Astrocyte of the hippocampus (primary cell): ENCODE results near the gene CKAP4.
A peak's percentile ranks its signal among the peaks of the same experiment; 100 is the strongest.
"Not testable (repeated sequence)": the region's sequence is repeated elsewhere in the genome, so short reads cannot be mapped to it uniquely, and the experiment has no call there.

Source experiments
- DNase-seq: peaks from one replicate; pipeline ENCODE4 v3.0.0; 2011; ENCODE audit warnings: low read depth, low spot score

CKAP4 gene, protein sequence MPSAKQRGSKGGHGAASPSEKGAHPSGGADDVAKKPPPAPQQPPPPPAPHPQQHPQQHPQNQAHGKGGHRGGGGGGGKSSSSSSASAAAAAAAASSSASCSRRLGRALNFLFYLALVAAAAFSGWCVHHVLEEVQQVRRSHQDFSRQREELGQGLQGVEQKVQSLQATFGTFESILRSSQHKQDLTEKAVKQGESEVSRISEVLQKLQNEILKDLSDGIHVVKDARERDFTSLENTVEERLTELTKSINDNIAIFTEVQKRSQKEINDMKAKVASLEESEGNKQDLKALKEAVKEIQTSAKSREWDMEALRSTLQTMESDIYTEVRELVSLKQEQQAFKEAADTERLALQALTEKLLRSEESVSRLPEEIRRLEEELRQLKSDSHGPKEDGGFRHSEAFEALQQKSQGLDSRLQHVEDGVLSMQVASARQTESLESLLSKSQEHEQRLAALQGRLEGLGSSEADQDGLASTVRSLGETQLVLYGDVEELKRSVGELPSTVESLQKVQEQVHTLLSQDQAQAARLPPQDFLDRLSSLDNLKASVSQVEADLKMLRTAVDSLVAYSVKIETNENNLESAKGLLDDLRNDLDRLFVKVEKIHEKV

DNA sequence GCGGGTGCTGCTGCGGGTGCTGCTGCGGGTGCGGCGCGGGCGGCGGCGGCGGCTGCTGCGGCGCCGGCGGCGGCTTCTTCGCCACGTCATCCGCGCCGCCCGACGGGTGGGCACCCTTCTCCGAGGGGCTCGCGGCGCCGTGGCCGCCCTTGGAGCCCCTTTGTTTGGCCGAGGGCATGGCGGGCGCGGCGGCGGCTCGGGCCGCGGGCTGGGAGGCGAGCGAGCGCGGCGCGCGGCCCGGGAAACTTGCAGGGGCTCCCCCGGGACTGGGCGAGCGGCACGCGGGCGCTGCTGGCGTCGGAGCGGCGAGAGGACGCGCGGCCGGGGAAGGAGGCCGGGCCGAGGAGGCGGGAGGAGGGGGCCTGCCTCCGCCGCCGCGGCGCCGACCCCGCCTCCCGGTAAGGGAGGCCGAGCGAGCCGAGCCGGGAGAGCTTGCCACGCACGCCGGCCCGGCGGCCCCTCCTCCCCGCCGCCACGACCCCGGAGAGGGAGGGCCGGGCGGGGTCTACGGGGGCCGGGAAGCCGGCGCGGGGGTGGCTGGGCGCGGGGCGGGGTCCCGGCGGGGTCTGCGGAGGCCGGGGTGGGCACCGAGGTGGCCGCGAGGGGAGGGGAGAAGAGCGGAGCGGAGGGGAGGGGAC lies at the start of gene CKAP4:
CKAP4 (minus strand) TSS at position 347 of the 638 bp plus-strand sequence; CDS start at position 178, 169 bp downstream.
- peak; percentile 94 for DNase-seq

DNA sequence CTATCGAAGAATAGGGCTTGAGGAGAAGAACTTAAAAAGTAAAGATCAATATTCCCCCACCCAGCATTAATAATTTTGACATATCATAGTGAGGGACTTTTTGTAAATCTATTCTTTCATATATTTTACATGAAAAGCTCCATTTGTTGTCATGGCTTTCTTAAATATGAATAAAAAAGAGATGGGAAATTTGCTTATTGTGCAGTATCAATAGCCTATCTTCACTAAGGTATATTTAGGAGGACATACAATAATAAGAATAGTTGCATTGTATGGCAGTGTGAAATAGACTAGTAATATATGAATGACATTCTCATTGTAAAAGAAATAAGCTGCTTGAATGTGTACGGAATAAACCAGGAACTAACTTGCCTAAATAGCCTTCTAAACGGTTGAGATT lies 49.3 kb upstream of the CKAP4 start:
- DNase-seq, result no peak

DNA sequence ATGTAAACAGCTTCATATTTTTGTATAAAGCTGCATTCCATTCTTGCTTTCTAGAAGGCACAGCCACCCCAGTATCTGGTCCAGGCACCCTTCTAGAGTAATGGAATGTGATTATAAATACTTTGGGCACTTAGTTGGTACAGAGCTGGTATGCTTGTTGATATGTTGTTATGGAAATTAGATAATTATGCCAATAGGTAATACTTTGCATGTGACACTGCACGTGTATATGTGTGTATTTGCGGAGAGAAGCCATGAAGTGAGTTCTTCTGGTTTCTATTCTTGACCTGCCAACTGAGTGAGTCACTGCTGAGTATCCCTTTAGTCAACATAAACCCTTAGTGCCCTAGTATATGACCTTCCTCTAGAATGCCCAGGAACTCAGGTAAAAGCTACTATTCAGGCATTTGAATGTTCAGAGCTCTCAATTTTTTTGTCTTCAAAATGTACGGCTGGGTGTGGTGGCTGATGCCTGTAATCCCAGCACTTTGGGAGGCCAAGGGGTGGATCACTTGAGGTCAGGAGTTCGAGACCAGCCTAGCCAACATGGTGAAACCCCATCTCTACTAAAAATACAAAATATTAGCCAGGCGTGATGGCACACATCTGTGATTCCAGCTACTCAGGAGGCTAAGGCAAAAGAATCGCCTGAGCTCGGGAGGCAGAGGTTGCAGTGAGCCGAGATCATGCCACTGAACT lies 48.5 kb upstream of the CKAP4 start:
- peak; percentile 72 for DNase-seq

DNA sequence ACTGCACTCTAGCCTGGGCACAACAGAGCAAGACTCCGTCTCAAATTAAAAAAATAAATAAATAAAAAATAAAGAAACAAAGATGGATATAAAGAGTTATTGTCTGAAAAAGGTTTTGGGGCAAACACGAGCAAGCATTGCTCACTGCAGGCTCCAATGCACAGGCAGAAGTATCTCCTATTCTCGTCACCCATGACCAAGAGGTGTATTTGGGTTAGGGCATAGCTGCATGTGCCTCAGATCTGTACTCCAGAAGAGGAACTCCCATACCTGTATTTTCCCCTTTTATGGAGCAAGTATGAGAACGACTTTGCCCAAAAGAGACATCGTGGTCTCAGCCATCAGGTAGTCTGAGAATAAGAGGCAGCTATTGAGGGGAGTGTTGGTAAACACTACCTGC lies 44.5 kb upstream of the CKAP4 start:
- no peak for DNase-seq

DNA sequence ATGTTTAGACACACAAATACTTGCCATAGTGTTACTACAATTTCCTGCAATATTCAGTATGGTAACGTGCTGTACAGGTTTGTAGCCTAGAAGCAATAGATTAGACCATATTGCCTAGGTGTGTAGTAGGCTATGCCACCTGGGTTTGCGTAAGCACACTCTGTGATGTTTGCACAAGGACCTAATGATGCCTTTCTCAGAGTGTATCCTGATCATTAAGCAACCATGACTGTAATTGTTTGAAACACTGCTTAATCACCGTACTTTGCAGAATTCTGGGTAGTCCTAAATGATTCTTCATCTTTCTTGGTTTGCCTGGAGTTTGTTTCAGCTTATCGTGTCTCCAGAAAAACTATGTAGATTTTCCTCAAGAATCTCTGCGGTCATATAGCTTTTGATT lies 43.5 kb upstream of the CKAP4 start:
- no peak for DNase-seq

DNA sequence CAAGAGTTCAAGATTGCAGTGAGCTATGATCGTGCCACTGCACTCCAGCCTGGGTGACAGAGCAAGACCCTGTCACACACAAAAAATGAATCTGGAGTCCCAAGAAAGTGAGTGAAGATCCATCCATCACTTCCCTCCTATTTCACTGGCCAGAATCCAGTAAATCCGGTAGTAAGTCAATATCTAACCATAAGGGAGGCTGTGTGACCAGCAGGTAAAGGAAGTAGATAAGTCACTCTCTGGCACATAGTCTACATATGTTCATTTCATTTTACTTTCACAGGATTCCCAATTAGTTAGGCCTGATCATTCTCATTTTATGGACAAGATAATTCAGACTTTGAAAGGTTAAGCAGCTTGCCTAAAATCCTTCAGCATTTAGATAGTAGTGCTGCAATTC lies 42.8 kb upstream of the CKAP4 start:
- no peak for DNase-seq

DNA sequence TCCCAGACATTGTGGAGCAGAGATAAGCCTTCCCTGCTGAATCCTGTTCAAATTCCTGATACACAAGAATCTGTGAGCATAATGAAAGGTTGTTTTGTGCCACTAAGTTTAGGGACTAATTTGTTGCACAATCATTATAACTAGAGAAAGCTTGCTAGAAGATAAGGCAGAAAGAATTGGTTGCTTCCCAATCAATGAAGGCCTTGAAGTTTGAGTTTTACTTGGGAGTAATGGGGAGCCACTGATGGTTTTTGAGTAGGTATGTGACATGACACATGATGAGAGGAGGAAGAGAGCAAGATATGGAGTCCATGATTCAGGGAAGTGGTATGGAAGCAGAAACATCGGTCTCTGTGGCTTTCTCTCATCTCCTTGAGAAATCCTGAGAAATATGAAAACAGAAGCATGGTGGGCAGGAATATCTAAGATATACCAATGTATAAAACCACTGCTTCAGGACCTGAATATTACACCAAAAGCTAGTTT lies 41.4 kb upstream of the CKAP4 start:
- DNase-seq, result no peak

DNA sequence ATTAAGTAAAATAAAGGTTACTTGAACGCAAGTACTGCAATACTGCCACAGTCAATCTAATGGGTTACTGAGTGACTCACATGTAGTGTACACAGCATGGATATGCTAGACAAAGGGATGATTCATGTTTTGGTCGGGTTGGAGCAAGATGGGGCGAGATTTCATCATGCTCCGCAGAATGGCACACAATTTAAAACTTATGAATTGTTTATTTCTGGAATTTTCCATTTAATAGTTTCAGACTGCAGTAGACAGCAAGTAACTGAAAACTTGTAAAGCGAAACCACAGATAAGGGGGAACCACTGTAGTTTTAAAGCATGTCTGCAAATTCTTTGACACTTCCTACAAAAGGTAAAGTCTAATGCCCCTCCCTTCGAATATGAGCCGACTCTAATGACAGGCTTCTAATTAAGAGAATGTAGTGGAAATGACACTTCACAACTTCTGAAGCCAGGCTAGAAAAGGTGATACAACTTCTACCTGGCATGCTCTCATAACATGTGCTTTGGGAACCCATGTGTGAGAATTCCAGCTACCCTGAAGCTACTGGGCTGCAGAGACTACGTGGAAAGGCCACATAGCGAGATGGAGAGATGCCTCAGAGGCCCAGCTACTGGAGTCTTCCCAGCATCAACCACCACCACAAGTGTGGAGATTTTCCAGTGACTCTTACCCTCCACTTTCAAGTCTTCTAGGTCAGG lies 40.8 kb upstream of the CKAP4 start:
- peak; percentile 73 for DNase-seq

DNA sequence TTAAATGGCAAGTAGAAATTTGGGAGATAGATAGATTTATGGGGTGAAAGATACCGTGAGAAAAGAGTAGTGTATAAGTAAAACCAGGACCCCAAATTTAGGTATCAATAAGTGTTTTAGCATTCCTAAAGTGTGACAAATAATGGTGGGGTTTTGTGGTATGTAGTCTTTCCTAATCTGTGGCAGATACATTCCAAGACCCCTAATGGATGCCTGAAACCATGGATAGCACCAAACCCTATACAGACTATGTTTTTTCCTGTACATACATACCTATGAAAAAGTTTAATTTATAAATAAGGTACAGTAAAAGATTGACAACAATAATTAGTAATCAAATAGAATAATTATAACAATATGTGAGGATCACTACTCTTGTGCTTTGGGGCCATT lies 40.3 kb upstream of the CKAP4 start:
- DNase-seq, result no peak

DNA sequence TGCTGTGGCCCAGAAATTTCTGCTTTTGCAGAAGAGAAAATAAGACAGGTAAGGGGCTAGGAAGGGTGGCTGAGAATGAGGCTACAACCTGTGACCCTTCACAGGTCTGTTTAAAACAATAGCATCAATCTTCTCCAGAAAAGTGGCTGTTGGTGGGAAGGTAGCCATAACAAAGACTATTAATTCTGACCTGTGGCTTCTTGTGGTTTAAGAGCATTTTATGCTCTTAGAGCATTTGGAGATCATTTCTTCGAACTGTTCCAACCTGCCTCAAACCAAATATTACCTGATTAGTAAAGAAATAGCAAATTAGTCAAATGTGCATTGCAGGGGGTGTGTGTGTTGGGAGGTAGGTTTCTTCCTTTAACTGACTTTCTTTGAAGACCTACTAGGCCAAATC lies 39.5 kb upstream of the CKAP4 start:
- DNase-seq, result peak; percentile 7

DNA sequence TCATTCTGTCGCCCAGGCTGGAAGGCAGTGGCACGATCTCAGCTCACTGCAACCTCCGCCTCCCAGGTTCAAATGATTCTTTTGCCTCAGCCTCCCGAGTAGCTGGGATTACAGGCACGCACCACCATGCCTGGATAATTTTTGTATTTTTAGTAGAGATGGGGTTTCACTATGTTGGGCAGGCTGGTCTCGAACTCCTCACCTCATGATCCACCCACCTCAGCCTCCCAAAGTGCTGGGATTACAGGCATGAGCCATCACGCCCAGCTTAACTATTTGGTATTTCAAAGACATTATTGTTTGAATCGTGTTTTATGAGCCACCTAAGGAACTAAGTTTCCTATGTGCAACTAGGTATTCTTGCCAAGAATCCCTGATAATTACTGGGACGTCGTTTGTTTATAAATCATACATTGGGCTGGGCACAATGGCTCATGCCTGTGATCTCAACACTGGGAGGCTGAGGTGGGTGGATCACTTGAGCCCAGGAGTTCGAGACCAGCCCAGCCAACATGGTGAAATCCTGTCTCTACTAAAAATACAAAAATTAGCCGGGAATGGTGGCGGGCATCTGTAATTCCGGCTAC lies 38.8 kb upstream of the CKAP4 start:
- DNase-seq, result not testable (repeated sequence)

DNA sequence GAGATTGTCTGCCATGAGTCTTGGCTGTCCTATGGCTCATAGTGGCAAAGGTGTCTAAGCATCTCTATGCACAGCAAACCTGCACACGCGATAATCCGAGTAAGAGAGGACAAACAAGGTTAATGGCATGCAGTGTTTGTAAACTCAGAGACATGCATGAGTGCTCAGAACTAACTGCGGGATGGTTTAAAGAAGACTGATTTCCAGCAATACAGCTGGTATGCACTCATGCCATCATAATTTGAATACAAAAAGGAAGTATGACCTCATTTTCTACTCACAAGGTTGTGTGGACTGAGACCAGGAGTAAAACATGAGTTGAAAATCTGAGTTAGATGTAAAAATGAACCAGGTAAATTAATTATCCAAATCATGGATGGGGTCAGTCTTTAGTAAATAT lies 38.2 kb upstream of the CKAP4 start:
- DNase-seq, result peak; percentile 59

DNA sequence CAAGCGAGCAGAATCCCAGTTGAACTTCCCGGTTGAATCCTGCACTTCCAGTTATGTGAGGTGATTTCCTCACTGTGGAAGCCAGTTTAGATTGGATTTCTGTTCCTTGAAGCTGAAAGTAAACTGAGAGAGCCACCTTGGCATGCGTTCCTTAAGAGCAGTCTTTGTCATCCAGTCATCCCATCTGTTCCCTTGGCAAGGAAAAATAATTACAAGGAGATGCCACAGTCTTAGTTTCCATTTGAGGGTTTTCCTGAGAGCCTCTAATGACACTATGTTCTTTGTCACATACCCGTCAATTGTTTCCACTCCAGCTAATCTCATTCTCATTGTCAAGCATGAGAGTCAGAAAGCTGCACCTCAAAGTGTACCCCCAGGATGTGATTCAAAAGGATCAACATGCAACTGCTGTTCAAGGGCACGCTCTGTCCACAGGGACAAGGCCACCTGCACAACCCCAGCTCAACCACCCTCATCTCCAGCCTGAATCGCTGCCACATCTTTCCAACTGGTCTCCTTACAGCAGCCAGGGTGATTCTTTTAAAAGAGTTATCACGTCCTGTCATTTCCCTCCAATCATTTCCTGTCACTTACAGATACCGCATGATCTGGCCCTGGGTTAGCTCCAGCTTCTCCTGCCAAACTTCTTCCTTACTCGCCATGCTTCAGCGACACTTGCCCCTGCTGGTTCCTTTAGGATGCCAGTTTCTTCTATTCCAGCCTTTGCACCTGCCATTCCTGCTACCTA lies 36.7 kb upstream of the CKAP4 start:
- no peak for DNase-seq

DNA sequence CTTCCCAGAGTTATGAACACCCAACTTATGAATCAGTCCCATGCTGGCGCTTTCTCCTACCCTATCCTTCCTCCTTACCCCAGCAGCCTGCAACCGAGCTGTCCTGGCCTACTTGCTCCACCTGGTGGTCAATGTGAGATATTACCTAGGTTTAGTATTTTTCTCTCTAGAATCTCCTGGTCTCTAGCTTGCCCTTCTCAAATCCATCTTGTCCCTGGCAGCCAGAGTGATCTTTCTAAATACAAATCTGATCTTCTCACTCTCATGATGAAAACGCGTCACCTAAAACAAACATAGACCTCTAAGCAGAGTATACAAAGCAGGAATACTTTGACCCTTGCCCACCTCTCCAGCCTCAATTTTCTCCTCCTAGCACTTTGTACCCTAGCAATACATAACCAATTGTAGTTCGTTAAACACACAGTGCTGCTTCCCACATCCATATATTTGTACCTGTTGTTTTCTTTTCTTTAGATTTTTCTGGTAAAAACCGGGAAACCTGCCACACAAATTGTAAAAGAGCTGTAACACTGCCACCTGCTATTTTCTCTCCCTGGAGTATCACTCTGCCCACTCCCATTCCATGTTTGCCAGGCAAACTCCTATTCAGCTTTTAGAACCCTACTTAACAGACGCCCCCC lies 34.8 kb upstream of the CKAP4 start:
- DNase-seq, result peak; percentile 45

DNA sequence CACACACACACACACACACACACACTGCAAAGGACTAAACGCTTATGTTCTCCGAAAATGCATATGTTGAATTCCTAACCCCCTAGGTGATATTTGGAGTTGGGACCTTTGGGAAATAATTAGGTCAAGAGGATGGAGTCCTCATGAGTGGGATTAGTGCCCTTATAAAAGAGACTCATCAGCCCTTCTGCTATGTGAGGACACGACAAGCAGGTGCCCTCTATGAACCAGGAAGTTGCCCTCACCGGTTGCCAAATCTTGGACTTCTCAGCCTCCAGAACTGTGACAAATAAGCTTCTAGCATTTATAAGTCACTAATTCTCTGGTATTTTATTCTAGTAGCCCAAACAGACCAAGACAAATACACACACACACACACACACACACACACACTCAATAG lies 34.0 kb upstream of the CKAP4 start:
- DNase-seq, result no peak

DNA sequence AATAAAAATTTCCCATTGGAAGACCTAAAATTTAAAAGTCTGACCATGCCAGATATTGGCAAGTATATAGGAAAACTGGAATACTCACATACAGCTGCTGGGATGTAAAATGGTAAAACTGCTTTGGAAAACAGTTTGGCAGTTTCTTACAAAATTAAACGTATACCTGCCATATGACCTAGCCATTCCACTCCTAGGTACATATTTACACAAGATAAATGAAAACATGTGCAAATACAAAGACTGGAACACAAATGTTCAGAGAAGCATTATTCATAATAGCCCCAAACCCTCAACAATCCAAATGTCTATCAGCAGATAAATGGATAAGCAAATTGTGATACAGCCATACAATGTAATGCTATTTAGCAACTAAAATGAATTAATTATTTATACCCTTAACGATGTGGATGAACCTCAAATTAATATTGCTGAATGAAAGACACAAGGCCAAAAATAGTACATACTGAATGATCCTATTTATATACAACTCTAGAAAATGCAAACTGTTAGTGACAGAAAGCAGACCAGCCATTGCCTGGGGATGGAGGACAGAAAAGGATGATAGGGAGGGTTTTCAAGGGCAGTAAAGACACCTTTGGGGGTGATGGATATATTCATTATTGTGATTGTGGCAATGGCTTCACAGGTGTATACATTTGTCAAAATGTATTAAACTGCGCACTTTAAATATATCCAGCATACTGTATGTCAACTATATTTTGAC lies 33.4 kb upstream of the CKAP4 start:
- no peak for DNase-seq

DNA sequence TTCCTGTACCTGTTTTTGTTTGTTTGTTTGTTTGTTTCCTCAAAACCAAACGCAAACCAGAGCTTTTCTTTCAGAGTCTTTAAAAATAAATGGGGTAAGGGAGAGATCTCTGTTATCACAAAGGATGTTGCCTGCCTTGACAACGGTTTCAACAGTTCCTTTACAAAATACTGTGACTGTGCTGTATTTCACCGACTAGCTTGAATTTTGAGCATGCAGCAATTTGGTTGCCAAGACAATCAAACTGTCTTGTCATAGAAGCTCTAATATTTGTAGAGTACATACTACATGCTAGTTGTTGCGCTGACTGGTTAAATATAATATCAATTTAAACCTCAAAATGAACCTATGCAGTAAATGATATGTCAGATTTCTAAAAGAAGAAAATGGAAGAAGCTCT lies 32.3 kb upstream of the CKAP4 start:
- DNase-seq, result no peak

DNA sequence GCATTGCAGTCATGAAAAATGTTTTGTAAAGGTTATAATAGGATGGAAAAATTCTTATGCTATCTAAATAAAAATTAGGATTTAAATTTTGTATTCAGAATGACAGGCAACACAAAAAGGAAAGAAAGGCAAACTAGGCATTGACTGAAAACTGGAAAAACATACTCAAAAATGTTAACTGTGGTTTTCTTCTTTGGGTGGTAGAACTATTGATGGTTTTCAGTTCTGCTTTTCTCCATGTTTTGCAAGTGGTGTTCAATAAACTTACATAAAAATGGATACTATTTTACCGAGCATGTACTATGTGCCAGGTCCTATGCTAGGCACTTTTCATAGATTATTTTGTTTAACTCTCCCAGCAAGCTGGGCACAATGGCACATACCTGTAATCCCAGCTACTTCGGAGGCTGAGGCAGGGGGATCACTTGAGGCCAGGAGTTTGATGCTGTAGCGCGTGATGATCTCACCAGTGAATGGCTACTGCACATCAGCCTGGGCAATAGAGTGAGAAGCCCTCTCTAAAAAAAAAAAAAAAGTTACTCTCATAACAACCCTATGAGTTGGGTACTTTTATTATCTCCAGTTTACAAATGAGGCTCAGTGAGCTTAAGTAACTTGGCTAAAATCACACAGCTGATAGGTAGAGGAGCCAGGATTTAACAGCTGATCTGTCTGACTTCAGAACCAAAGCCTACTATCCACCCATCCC lies 28.4 kb upstream of the CKAP4 start:
- no peak for DNase-seq

DNA sequence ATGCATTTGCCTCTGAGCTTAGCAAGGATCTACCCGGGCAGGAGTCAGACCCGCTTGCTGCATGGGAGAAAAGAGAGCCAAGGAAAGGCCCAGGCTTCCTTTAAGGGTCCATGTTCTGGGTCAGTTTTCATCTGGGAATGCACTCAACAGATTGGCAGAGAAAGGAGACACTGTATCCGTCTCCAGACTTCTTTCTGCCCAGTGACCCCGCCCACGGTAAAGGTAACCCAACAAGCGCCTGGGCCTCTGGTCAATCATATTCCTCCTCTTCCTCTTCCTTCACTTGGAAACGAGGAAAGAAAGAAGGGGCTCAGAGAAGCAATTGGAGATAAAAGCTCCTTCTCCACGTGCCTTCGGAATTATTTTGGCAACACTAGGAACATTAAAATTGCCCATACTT lies 27.6 kb upstream of the CKAP4 start:
- no peak for DNase-seq
